K562 (cell line): ENCODE data around the gene FKBP3. TPM values are rescaled to one million over a fixed set of nuclear protein-coding genes. Genes with fewer than 3 reads are reported as not detected.

ENCODE experiments used
- ATAC-seq: fragments of 200-7000 bp; cut with Tn5 transposase; 3 replicates; pipeline ENCODE4 v1.9.1; 2020; ENCODE audit warnings: moderate library complexity
- BruUV-seq: library from RNA; stranded (reverse); fragments of 400-500 nt; replicated peaks from 2 replicates; lab custom pipeline; 2021; lab: Mats Ljungman, UMichigan
- CTCF ChIA-PET: fragments of 300-600 bp; formaldehyde crosslinking; extraction: SDS; loops from one replicate; lab custom pipeline; 2021; ENCODE audit warnings: low intra/inter-chr PET ratio; lab: Yijun Ruan, JAX
- POLR2A ChIA-PET: fragments of 300-600, 350-650 bp; sonication (Branson Sonifier 250); formaldehyde crosslinking; extraction: SDS; loops from one replicate; lab custom pipeline; 2021; ENCODE audit warnings: antibody characterized with exemption, inconsistent platforms; lab: Yijun Ruan, JAX
- DNase-seq, 4 experiments: peaks; one replicate each; pipeline versions ENCODE4 v3.0.0 to v3.0.0-alpha.2; 2011 to 2018; ENCODE audit warnings: low spot score in 3 of 4, mixed read lengths in 3 of 4; ENCODE audit errors: extremely low read depth in 1 of 4
- FAIRE-seq: peaks from 2 replicates; lab custom pipeline; 2011; peaks lifted over from hg19 to GRCh38; lab: Jason Lieb, UNC
- H2AFZ ChIP-seq: 2 replicates; pipeline ENCODE4 v1.6.0; 2011; ENCODE audit warnings: low read depth, low read length, control low read depth, inconsistent platforms
- H3K27ac ChIP-seq: fragments of 200-600 bp; 3 replicates; pipeline ENCODE4 v1.8.0; 2011; ENCODE audit warnings: low read depth, mild to moderate bottlenecking, control low read depth, inconsistent platforms, low read length, moderate library complexity, mixed read lengths; ENCODE audit errors: extremely low read depth
- H3K27me3 ChIP-seq, 2 experiments: fragments of 300-600 bp in 1 of 2; 2 replicates in 1 of 2; 3 replicates in 1 of 2; pipeline versions ENCODE4 v1.6.0 to v1.8.0; 2011; ENCODE audit warnings: inconsistent platforms in 2 of 2, low read length in 2 of 2, mild to moderate bottlenecking in 1 of 2, mixed read lengths in 1 of 2, moderate library complexity in 1 of 2; ENCODE audit not compliant: control insufficient read depth in 2 of 2, insufficient read depth in 2 of 2
- H3K36me3 ChIP-seq: fragments of 300-600 bp; 3 replicates; pipeline ENCODE4 v1.8.0; 2011; ENCODE audit warnings: mild to moderate bottlenecking, low read length, inconsistent platforms; ENCODE audit not compliant: control insufficient read depth, insufficient read depth
- H3K4me1 ChIP-seq, 2 experiments: fragments of 200-600 bp in 1 of 2; replicated peaks in 1 of 2; 2 replicates in 1 of 2; 3 replicates in 1 of 2; pipeline versions ENCODE4 v1.5.1 to v1.8.0; 2011; ENCODE audit warnings: inconsistent platforms in 2 of 2, low read length in 2 of 2, mild to moderate bottlenecking in 1 of 2, mixed read lengths in 1 of 2, moderate library complexity in 1 of 2; ENCODE audit not compliant: control insufficient read depth in 2 of 2, insufficient read depth in 2 of 2
- H3K4me2 ChIP-seq: 2 replicates; pipeline ENCODE4 v1.6.1; 2011; ENCODE audit warnings: low read length, control low read depth, inconsistent platforms, mixed read lengths; ENCODE audit not compliant: insufficient read depth
- H3K4me3 ChIP-seq: fragments of 200-600 bp; sonication (generic), shearing (Covaris generic); 2 replicates; pipeline ENCODE4 v1.5.1; 2016; ENCODE audit warnings: control low read depth, inconsistent platforms
- H3K79me2 ChIP-seq: fragments of 200-600 bp; 3 replicates; pipeline ENCODE4 v1.8.0; 2011; ENCODE audit warnings: low read length, inconsistent platforms; ENCODE audit not compliant: control insufficient read depth, insufficient read depth
- H3K9ac ChIP-seq, 2 experiments: 2 replicates each; pipeline versions ENCODE4 v1.6.0 to v1.6.1; 2011; ENCODE audit warnings: low read depth in 2 of 2, low read length in 2 of 2, control low read depth in 1 of 2, inconsistent platforms in 1 of 2, mild to moderate bottlenecking in 1 of 2, mixed read lengths in 1 of 2; ENCODE audit not compliant: insufficient read depth in 1 of 2
- H3K9me1 ChIP-seq: one replicate; pipeline ENCODE4 v1.6.0; 2011; ENCODE audit warnings: inconsistent platforms, mild to moderate bottlenecking, low read length, moderate library complexity; ENCODE audit not compliant: control insufficient read depth, insufficient read depth
- H3K9me3 ChIP-seq: replicated peaks from 2 replicates; pipeline ENCODE4 v1.5.1; 2011; ENCODE audit warnings: low read depth, low read length, inconsistent platforms; ENCODE audit not compliant: control insufficient read depth, insufficient read depth
- H4K20me1 ChIP-seq: replicated peaks from 2 replicates; pipeline ENCODE4 v1.6.1; 2011; ENCODE audit warnings: low read length, inconsistent platforms, mixed read lengths; ENCODE audit not compliant: control insufficient read depth, insufficient read depth
- CHAMP1 ChIP-seq: fragments of 450-650 bp; IDR thresholded peaks from 2 replicates; pipeline ENCODE4 v1.6.1; 2016; ENCODE audit warnings: mild to moderate bottlenecking
- DPF2 ChIP-seq: fragments of 450-650 bp; IDR thresholded peaks from 2 replicates; pipeline ENCODE4 v1.6.1; 2016
- HDAC8 ChIP-seq: fragments of 450-650 bp; IDR thresholded peaks from 2 replicates; pipeline ENCODE4 v1.6.1; 2016; ENCODE audit warnings: mild to moderate bottlenecking, missing genetic modification characterization, moderate library complexity, missing compliant biosample characterization
- HDGF ChIP-seq: fragments of 450-650 bp; IDR thresholded peaks from 2 replicates; pipeline ENCODE4 v1.6.1; 2016
- IRF2 ChIP-seq: sonication (generic); formaldehyde crosslinking; IDR thresholded peaks from 2 replicates; pipeline ENCODE4 v1.8.1; 2022; ENCODE audit warnings: mild to moderate bottlenecking, missing genetic modification reagents
- NR2C1 ChIP-seq, 2 experiments: fragments of 450-650 bp; IDR thresholded peaks; 2 replicates each; pipeline ENCODE4 v1.6.1; 2017; ENCODE audit warnings: mild to moderate bottlenecking in 2 of 2, antibody characterized with exemption in 1 of 2, inconsistent platforms in 1 of 2, missing compliant biosample characterization in 1 of 2, missing genetic modification characterization in 1 of 2
- PHF21A ChIP-seq: fragments of 450-650 bp; IDR thresholded peaks from 2 replicates; pipeline ENCODE4 v1.6.1; 2017; ENCODE audit warnings: low read depth, borderline replicate concordance
- RB1 ChIP-seq: fragments of 450-650 bp; IDR thresholded peaks from 2 replicates; pipeline ENCODE4 v1.6.1; 2017; ENCODE audit warnings: low read depth, mild to moderate bottlenecking
- SETDB1 ChIP-seq: IDR thresholded peaks from one replicate; pipeline ENCODE4 v1.6.1; 2012; ENCODE audit warnings: low read length, control low read depth, inconsistent platforms
- SMARCC2 ChIP-seq: fragments of 450-650 bp; IDR thresholded peaks from 2 replicates; pipeline ENCODE4 v1.6.1; 2017; ENCODE audit warnings: antibody characterized with exemption, moderate library complexity, mild to moderate bottlenecking, low read depth
- SOX6 ChIP-seq: fragments of 450-650 bp; IDR thresholded peaks from 2 replicates; pipeline ENCODE4 v1.6.1; 2014; ENCODE audit warnings: mild to moderate bottlenecking
- SPI1 ChIP-seq: IDR thresholded peaks from 2 replicates; pipeline ENCODE4 v1.6.1; 2011; ENCODE audit warnings: low read depth, low read length, control low read depth, borderline replicate concordance
- TOE1 ChIP-seq, 2 experiments: fragments of 450-650 bp in 1 of 2; sonication (generic) in 1 of 2; formaldehyde crosslinking in 1 of 2; IDR thresholded peaks; 2 replicates each; pipeline versions ENCODE4 v1.7.1 to v1.8.0; 2016 to 2022; ENCODE audit warnings: borderline replicate concordance in 2 of 2, mild to moderate bottlenecking in 2 of 2, antibody characterized with exemption in 1 of 2, inconsistent platforms in 1 of 2, low read depth in 1 of 2, missing genetic modification reagents in 1 of 2, moderate library complexity in 1 of 2
- ZBTB1 ChIP-seq: sonication (generic); formaldehyde crosslinking; IDR thresholded peaks from 2 replicates; pipeline ENCODE4 v1.8.1; 2023; ENCODE audit warnings: missing genetic modification reagents, low read depth, mild to moderate bottlenecking, borderline replicate concordance
- ZNF224 ChIP-seq: sonication (generic); formaldehyde crosslinking; IDR thresholded peaks from 2 replicates; pipeline ENCODE4 v1.8.0; 2022; ENCODE audit warnings: mild to moderate bottlenecking, missing genetic modification reagents
- ZNF347 ChIP-seq: fragments of 450-650 bp; formaldehyde crosslinking; IDR thresholded peaks from 2 replicates; pipeline ENCODE4 v1.4.0; 2020; ENCODE audit warnings: low read depth, mild to moderate bottlenecking, moderate library complexity
- ZNF584 ChIP-seq: fragments of 200-800 bp; sonication (Bioruptor generic); IDR thresholded peaks from 2 replicates; pipeline ENCODE4 v1.6.1; 2016; ENCODE audit warnings: low read depth, mild to moderate bottlenecking, missing genetic modification characterization, missing compliant biosample characterization
- WGBS: fragments of 100-300 bp; shearing (Covaris generic); methylation state at CpG from one replicate; pipeline ENCODE4 v1.1.6; 2016; ENCODE audit warnings: low coverage, mixed read lengths; ENCODE audit not compliant: insufficient coverage; ENCODE audit errors: missing lambda C conversion rate; 5-methylcytosine and 5-hydroxymethylcytosine counted together
- in situ Hi-C: fragments of 300-500 bp; cut with MboI; formaldehyde crosslinking; loops from 4 replicates; pipeline ENCODE4 v1.15.0; 2018; ENCODE audit warnings: inconsistent platforms, mixed read lengths
- intact Hi-C: fragments of 100-400 bp; cut with micrococcal nuclease; formaldehyde crosslinking; loops from 2 replicates; pipeline ENCODE4 v1.14.2; 2022
- polyA plus RNA-seq, 8 experiments: library from polyadenylated mRNA; depleted of rRNA in 4 of 8; stranded (reverse) in 5 of 8; unstranded in 3 of 8; fragments of >200 nt; fragmentation: Nextera tagmentation in 2 of 8; fragmentation: Illumina TruSeq in 1 of 8; extraction: Ambion mirVana in 2 of 8; extraction: Trizol in 1 of 8; gene quantifications; 2 replicates each; pipeline versions ENCODE4 v1.2.1 to v1.2.3, GENCODE V29; 2011 to 2014; ENCODE audit warnings: inconsistent platforms in 1 of 8, missing spikeins in 1 of 8
- total RNA-seq, 7 experiments: library from RNA; depleted of rRNA in 6 of 7; stranded (reverse); fragments of >200 nt in 6 of 7; fragmentation: Illumina TruSeq in 2 of 7; extraction: Trizol in 2 of 7; gene quantifications; 2 replicates each; pipeline versions ENCODE4 v1.2.1 to v1.2.3, GENCODE V29; 2011 to 2021; ENCODE audit warnings: low replicate concordance in 1 of 7

Gene FKBP3
- total and polyA plus RNA-seq, 9 of the 15 experiments (the other 6 are each of a cell fraction or from before 2014, with no cell fraction given): 43.6 to 107 (median 65.2) TPM

- TF ChIP-seq HDGF: no peak
- no peak for TF ChIP-seq SETDB1
- TF ChIP-seq IRF2: no peak
- TF ChIP-seq SOX6: no peak
- TF ChIP-seq NR2C1 (IDR thresholded peaks at IDR 0.05): no peak
- no peak for TF ChIP-seq NR2C1 (tag; IDR thresholded peaks at IDR 0.05)
- no peak for TF ChIP-seq RB1
- no peak for TF ChIP-seq ZNF584
- no peak for TF ChIP-seq ZNF347
- no peak for TF ChIP-seq PHF21A
- no peak for TF ChIP-seq TOE1 (IDR thresholded peaks at IDR 0.05; ENCODE audit: borderline replicate concordance)
- no peak for TF ChIP-seq TOE1 (CRISPR knock-in tag; IDR thresholded peaks at IDR 0.05; ENCODE audit: borderline replicate concordance, low read depth)
These were observed 15.7 kb downstream of the FKBP3 start (continued) for GRCh38 chr14:45118594-45118993.

DNA sequence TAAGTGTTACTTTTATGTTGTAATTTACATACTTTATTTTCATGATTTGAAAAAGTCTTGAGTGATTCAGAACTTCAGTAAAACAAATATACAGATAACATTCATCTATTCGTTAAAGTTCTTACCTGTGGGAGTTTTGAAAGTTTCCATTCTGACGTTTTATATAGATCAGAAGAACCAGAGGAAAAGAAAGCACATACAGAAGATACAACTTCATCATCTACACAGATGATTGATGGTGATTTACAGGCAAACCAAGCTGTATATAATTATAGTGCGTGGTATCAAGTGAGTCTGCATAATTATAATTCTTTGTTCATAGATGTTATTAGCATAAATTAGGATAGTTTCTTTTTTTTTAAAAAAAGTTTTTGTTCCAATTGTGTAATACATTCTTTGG lies 20.0 kb downstream of the FKBP3 start:
- no peak for ATAC-seq
- CTCF ChIA-PET: no interaction called here
- POLR2A ChIA-PET: interaction anchor here (0.6 kb wide), 1 partner anchor 52 kb away, joined by 3 read pairs; no protein-coding TSS in a partner anchor
- H3K4me3 ChIP-seq: no peak overlapping the region
- FAIRE-seq: no peak
- H3K27ac ChIP-seq: no peak overlapping the region
- TF ChIP-seq HDAC8 (tag): no peak
- no peak for TF ChIP-seq SMARCC2
- TF ChIP-seq ZBTB1: no peak
- TF ChIP-seq SPI1: no peak
- no peak for TF ChIP-seq ZNF224 (CRISPR knock-in tag)
- no peak for TF ChIP-seq CHAMP1
- no peak for TF ChIP-seq DPF2
- in situ Hi-C loops: no loop called here
- no peak overlapping the region for H3K4me2 ChIP-seq
- no peak overlapping the region for H2AFZ ChIP-seq
- 83% methylated on average over 3 of the region's 3 CpGs for WGBS
- no peaks in the 10 kb centered on the region for H3K27me3 ChIP-seq
- no peaks in the 10 kb centered on the region for H3K79me2 ChIP-seq
- no peak for DNase-seq
- intact Hi-C loops: no loop called here
- no peaks in the 10 kb centered on the region for H3K9me1 ChIP-seq
- H3K4me1 ChIP-seq: peaks cover 0 to 8% of the 10 kb centered on the region in 2 experiments; a peak in 1 of 5 replicates
- no peak overlapping the region for H3K9ac ChIP-seq
- H3K36me3 ChIP-seq: peaks cover 91% of the 10 kb centered on the region
- H4K20me1 ChIP-seq: no peaks in the 10 kb centered on the region; the same call in 1 of the 2 replicates
- no peaks in the 10 kb centered on the region for H3K9me3 ChIP-seq
- no TSS peak for BruUV-seq
